ENCODE data around the gene ELL2. TPM values are rescaled to one million over a fixed set of nuclear protein-coding genes. Genes with fewer than 3 reads are reported as not detected.

The ELL2 gene
- total RNA-seq, 1 experiment from 2014 or later: 24.4 TPM

GRCh38 chr5:95958310-95959014 lies 3.2 kb downstream of the ELL2 start:
- H3K9me3 Mint-ChIP-seq: no peaks in the 10 kb centered on the region
- ChIA-PET POLR2A (interaction anchor here (0.9 kb wide), 1 partner anchor 16 kb away, joined by 3 read pairs; no protein-coding TSS in a partner anchor), CTCF (no interaction called here)
- DNase-seq (ENCODE audit: low spot score) (no peak), ATAC-seq (no peak)
- H3K36me3 Mint-ChIP-seq: no peaks in the 10 kb centered on the region
- H3K27me3 Mint-ChIP-seq (ENCODE audit: low read depth): peaks cover 15% of the 10 kb centered on the region
- peaks cover 56% of the 10 kb centered on the region for H3K4me1 Mint-ChIP-seq
- no peak overlapping the region for H3K4me3 Mint-ChIP-seq
- no peak overlapping the region for H3K27ac Mint-ChIP-seq
- no peak for TF ChIP-seq ATF2 (CRISPR knock-in tag; IDR thresholded peaks at IDR 0.05; ENCODE audit: borderline replicate concordance, low read depth)
- 0 out of 2 replicates have a peak, but pooled peaks have one; percentile 6 for TF ChIP-seq GABPB1 (CRISPR knock-in tag; IDR thresholded peaks at IDR 0.05)
- TF ChIP-seq EMX1 (CRISPR knock-in tag; IDR thresholded peaks at IDR 0.05): no peak
- TF ChIP-seq ZSCAN18 (CRISPR knock-in tag; IDR thresholded peaks at IDR 0.05): no peak

DNA sequence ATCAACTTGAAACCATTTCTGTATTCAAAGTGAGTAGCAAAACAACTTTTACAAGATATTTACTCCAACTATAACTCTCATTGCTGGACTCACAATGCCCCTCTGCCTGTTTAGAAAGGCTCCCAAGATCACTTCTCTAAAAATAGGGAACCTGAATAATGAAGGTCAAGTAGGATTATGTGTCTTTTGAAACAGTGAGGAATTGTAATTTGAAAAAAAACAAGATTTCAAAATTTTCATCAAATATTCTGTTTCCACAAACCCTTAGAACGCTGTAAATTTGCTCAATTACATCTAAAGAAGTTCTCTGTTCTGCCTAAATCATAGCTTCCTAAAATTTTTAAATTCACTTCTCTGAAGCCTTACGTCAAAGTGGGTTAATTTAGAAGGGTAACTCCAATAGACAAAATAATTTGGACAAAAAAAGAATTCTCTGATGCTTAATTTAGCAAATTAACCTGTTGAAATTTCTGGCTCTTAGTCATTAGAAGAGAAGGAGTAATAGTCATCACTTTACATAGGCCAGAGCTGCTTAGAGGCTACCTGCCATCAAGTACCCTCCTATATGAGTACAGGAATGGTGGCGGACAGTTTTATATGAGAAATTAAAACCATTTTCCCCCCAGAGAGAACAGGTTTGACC lies 4.0 kb downstream of the ELL2 start:
- no peak for ATAC-seq
- no peaks in the 10 kb centered on the region for H3K36me3 Mint-ChIP-seq
- no peak for DNase-seq (ENCODE audit: low spot score)
- no peak overlapping the region for H3K27ac Mint-ChIP-seq
- ChIA-PET CTCF (no interaction called here), POLR2A (interaction anchor here (0.9 kb wide), 1 partner anchor 16 kb away, joined by 3 read pairs; no protein-coding TSS in a partner anchor)
- no peak overlapping the region for H3K4me3 Mint-ChIP-seq
- no peaks in the 10 kb centered on the region; the same call in 1 of the 2 replicates for H3K9me3 Mint-ChIP-seq
- TF ChIP-seq ZBTB43 (CRISPR knock-in tag; IDR thresholded peaks at IDR 0.05): no peak
- no peak for TF ChIP-seq TEAD4 (CRISPR knock-in tag; IDR thresholded peaks at IDR 0.05)
- TF ChIP-seq, protein P1, sequence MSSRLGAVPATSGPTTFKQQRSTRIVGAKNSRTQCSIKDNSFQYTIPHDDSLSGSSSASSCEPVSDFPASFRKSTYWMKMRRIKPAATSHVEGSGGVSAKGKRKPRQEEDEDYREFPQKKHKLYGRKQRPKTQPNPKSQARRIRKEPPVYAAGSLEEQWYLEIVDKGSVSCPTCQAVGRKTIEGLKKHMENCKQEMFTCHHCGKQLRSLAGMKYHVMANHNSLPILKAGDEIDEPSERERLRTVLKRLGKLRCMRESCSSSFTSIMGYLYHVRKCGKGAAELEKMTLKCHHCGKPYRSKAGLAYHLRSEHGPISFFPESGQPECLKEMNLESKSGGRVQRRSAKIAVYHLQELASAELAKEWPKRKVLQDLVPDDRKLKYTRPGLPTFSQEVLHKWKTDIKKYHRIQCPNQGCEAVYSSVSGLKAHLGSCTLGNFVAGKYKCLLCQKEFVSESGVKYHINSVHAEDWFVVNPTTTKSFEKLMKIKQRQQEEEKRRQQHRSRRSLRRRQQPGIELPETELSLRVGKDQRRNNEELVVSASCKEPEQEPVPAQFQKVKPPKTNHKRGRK (CRISPR knock-in tag; IDR thresholded peaks at IDR 0.05; ENCODE audit: borderline replicate concordance): no peak
- TF ChIP-seq ZNF671 (CRISPR knock-in tag; IDR thresholded peaks at IDR 0.05): no peak
- TF ChIP-seq RORB (CRISPR knock-in tag; IDR thresholded peaks at IDR 0.05): no peak
- TF ChIP-seq NFE2L1 (CRISPR knock-in tag; IDR thresholded peaks at IDR 0.05): no peak
- TF ChIP-seq JAZF1 (CRISPR knock-in tag; IDR thresholded peaks at IDR 0.05): no peak
- TF ChIP-seq SOX15 (CRISPR knock-in tag; IDR thresholded peaks at IDR 0.05): no peak
- peaks cover 49% of the 10 kb centered on the region for H3K4me1 Mint-ChIP-seq
- peaks cover 15% of the 10 kb centered on the region for H3K27me3 Mint-ChIP-seq (ENCODE audit: low read depth)

DNA sequence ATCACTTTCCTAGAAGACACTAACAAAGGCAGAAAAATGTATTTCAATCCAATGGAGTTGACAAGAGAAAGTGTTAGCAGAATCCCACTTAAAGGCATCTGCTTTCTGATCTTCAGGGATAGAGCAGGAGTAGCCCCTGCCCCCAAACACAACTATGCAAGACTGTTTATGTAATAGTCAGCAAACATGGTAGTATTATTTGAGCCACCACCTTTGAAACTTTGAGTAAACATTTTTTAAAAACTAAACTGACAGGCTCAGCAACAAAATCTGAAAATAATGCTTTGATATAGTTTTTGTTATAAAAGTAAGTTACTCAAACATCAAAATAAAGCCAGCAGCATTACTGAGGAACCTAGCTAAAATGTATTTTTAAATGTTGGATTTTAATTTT lies 4.8 kb downstream of the ELL2 start:
- ChIA-PET POLR2A (no interaction called here), CTCF (no interaction called here)
- no peak for DNase-seq (ENCODE audit: low spot score)
- H3K9me3 Mint-ChIP-seq: peaks cover 2% of the 10 kb centered on the region
- H3K4me1 Mint-ChIP-seq: peaks cover 41% of the 10 kb centered on the region
- H3K27ac Mint-ChIP-seq: no peak overlapping the region
- no peak for ATAC-seq
- H3K36me3 Mint-ChIP-seq: peaks cover 2% of the 10 kb centered on the region
- peaks cover 15% of the 10 kb centered on the region for H3K27me3 Mint-ChIP-seq (ENCODE audit: low read depth)
- no peak overlapping the region for H3K4me3 Mint-ChIP-seq
- TF ChIP-seq, protein P2, sequence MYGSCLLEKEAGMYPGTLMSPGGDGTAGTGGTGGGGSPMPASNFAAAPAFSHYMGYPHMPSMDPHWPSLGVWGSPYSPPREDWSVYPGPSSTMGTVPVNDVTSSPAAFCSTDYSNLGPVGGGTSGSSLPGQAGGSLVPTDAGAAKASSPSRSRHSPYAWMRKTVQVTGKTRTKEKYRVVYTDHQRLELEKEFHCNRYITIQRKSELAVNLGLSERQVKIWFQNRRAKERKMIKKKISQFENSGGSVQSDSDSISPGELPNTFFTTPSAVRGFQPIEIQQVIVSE (CRISPR knock-in tag; IDR thresholded peaks at IDR 0.05; ENCODE audit: borderline replicate concordance): no peak
- no peak for TF ChIP-seq OVOL2 (CRISPR knock-in tag; IDR thresholded peaks at IDR 0.05; ENCODE audit: borderline replicate concordance)
- TF ChIP-seq KAT7 (CRISPR knock-in tag; IDR thresholded peaks at IDR 0.05; ENCODE audit: borderline replicate concordance): no peak
- TF ChIP-seq ZNF317 (CRISPR knock-in tag; IDR thresholded peaks at IDR 0.05; ENCODE audit: borderline replicate concordance, low read depth): no peak
- TF ChIP-seq PRDM15 (CRISPR knock-in tag; IDR thresholded peaks at IDR 0.05): no peak
- no peak for TF ChIP-seq HMGA2 (CRISPR knock-in tag; IDR thresholded peaks at IDR 0.05)
- TF ChIP-seq ZNF138 (CRISPR knock-in tag; conservative IDR thresholded peaks at IDR 0.05): no peak
- TF ChIP-seq, protein P3, sequence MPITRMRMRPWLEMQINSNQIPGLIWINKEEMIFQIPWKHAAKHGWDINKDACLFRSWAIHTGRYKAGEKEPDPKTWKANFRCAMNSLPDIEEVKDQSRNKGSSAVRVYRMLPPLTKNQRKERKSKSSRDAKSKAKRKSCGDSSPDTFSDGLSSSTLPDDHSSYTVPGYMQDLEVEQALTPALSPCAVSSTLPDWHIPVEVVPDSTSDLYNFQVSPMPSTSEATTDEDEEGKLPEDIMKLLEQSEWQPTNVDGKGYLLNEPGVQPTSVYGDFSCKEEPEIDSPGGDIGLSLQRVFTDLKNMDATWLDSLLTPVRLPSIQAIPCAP (CRISPR knock-in tag; IDR thresholded peaks at IDR 0.05): no peak
- no peak for TF ChIP-seq GTF2I (CRISPR knock-in tag; conservative IDR thresholded peaks at IDR 0.05)
